ENCODE data around the gene SULT1C2. TPM values are rescaled to one million over a fixed set of nuclear protein-coding genes. Genes with fewer than 3 reads are reported as not detected.

Gene SULT1C2
- total and polyA plus RNA-seq, 2 of the 4 experiments (the other 2 are of a cell fraction): 0.09 TPM; not detected in 1

- no peaks in the 10 kb centered on the region for H3K9me1 ChIP-seq (ENCODE audit: insufficient read depth, low read length)
- H3K23ac ChIP-seq (ENCODE audit: low read depth, low read length): no peak overlapping the region
- H3K4me3 ChIP-seq (ENCODE audit: insufficient read depth, low read depth, low read length): no peak overlapping the region
- DNase-seq (no peak), ATAC-seq (ENCODE audit: low read depth) (no peak)
- H4K8ac ChIP-seq (ENCODE audit: low read depth in 2 of 2, low read length in 2 of 2): no peak overlapping the region
- no peak overlapping the region for H3K9ac ChIP-seq (ENCODE audit: low read depth, low read length)
- H3K4me2 ChIP-seq (ENCODE audit: low read depth, low read length): no peak overlapping the region
- no peaks in the 10 kb centered on the region for H3K36me3 ChIP-seq (ENCODE audit: control insufficient read depth, insufficient read depth, low read length)
- H3K27ac ChIP-seq (ENCODE audit: insufficient read depth, low read length): no peak overlapping the region
- H2BK15ac ChIP-seq (ENCODE audit: low read depth, low read length): no peak overlapping the region
- H4K91ac ChIP-seq (ENCODE audit: insufficient read depth, low read depth, low read length): no peak overlapping the region
- no peak for TF ChIP-seq BHLHE40 (IDR thresholded peaks at IDR 0.05; ENCODE audit: low read depth, low read length)
- no peak for TF ChIP-seq NFE2L2 (IDR thresholded peaks at IDR 0.05; ENCODE audit: low read depth, low read length)
- TF ChIP-seq SMC3 (IDR thresholded peaks at IDR 0.05; ENCODE audit: low read depth, low read length): no peak
- TF ChIP-seq, protein P1, sequence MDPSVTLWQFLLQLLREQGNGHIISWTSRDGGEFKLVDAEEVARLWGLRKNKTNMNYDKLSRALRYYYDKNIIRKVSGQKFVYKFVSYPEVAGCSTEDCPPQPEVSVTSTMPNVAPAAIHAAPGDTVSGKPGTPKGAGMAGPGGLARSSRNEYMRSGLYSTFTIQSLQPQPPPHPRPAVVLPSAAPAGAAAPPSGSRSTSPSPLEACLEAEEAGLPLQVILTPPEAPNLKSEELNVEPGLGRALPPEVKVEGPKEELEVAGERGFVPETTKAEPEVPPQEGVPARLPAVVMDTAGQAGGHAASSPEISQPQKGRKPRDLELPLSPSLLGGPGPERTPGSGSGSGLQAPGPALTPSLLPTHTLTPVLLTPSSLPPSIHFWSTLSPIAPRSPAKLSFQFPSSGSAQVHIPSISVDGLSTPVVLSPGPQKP (IDR thresholded peaks at IDR 0.05; ENCODE audit: borderline replicate concordance, low read depth, low read length): no peak
- TF ChIP-seq MAFK (IDR thresholded peaks at IDR 0.05; ENCODE audit: low read depth, low read length): no peak
- no peak for TF ChIP-seq CEBPB (IDR thresholded peaks at IDR 0.05; ENCODE audit: low read depth, low read length)
- TF ChIP-seq MXI1 (IDR thresholded peaks at IDR 0.05; ENCODE audit: borderline replicate concordance, low read depth, low read length): no peak
- TF ChIP-seq MAZ (IDR thresholded peaks at IDR 0.05; ENCODE audit: borderline replicate concordance, low read depth, low read length): no peak
- no peak for TF ChIP-seq USF2 (IDR thresholded peaks at IDR 0.05; ENCODE audit: low read depth, low read length)
- no peak overlapping the region for H3K4ac ChIP-seq (ENCODE audit: low read depth, low read length)
- H3K79me1 ChIP-seq (ENCODE audit: low read depth in 1 of 2, low read length in 2 of 2): no peaks in the 10 kb centered on the region
- H2AK9ac ChIP-seq (replicated peaks; ENCODE audit: low read depth, low read length, poor library complexity): no peak overlapping the region
- H3K4me1 ChIP-seq (ENCODE audit: control insufficient read depth, insufficient read depth, low read length): no peaks in the 10 kb centered on the region
- no TSS peak for BruUV-seq (replicated peaks)
- in situ Hi-C loops (cut with MboI; ENCODE audit: low sequenced_read_pairs): loop anchor here (5.0 kb wide), 1 partner anchor 230 kb away; no protein-coding TSS in a partner anchor
- H2BK5ac ChIP-seq (ENCODE audit: low read depth, low read length, poor library complexity, severe bottlenecking): no peak overlapping the region
- H2AFZ ChIP-seq (replicated peaks; ENCODE audit: low read length, poor library complexity): no peak overlapping the region
- H3K14ac ChIP-seq (replicated peaks; ENCODE audit: low read depth, low read length): no peak overlapping the region
- no peaks in the 10 kb centered on the region for H4K20me1 ChIP-seq (ENCODE audit: insufficient read depth, low read length)
- dilution Hi-C loops (cut with HindIII; ENCODE audit: low sequenced_read_pairs, unreplicated experiment): no loop called here
- no peak overlapping the region for H4K5ac ChIP-seq (ENCODE audit: low read depth, low read length)
- intact Hi-C loops (cut with micrococcal nuclease): loop anchor here (5.0 kb wide), 1 partner anchor 135 kb away; no protein-coding TSS in a partner anchor
- H2BK20ac ChIP-seq (ENCODE audit: low read depth, low read length): no peak overlapping the region; the same call in 1 of the 2 replicates
- no peak overlapping the region for H2BK120ac ChIP-seq (ENCODE audit: low read depth, low read length)
- ChIA-PET POLR2A (ENCODE audit: unreplicated experiment) (no interaction called here), CTCF (interaction anchor here (0.8 kb wide), 1 partner anchor 97 kb away, joined by 6 read pairs; the partner anchor contains the start of gene GCC2)
- H3K9me3 ChIP-seq (ENCODE audit: control insufficient read depth, insufficient read depth, low read length): no peaks in the 10 kb centered on the region
- H3K18ac ChIP-seq (ENCODE audit: low read depth, low read length): no peak overlapping the region
- H3K56ac ChIP-seq (ENCODE audit: extremely low read depth, insufficient read depth, low read length): no peak overlapping the region
- H3K27me3 ChIP-seq (ENCODE audit: control insufficient read depth, insufficient read depth, low read length): peaks cover 19% of the 10 kb centered on the region
- no peak overlapping the region for H2AK5ac ChIP-seq (ENCODE audit: low read depth, low read length)
Measured at GRCh38 chr2:108351889-108352288, 63.2 kb downstream of the SULT1C2 start.
